HEK293T (cell line): ENCODE results near the gene KRT5.
"Not testable (repeated sequence)": the region's sequence is repeated elsewhere in the genome, so short reads cannot be mapped to it uniquely, and the experiment has no call there.

Experiments
- ARNT ChIP-seq: fragments of 450-650 bp; IDR thresholded peaks from 2 replicates; pipeline ENCODE4 v1.6.1; 2017; ENCODE audit warnings: mild to moderate bottlenecking
- TARDBP ChIP-seq: fragments of 450-650 bp; IDR thresholded peaks from 2 replicates; pipeline ENCODE4 v1.6.1; 2016

DNA sequence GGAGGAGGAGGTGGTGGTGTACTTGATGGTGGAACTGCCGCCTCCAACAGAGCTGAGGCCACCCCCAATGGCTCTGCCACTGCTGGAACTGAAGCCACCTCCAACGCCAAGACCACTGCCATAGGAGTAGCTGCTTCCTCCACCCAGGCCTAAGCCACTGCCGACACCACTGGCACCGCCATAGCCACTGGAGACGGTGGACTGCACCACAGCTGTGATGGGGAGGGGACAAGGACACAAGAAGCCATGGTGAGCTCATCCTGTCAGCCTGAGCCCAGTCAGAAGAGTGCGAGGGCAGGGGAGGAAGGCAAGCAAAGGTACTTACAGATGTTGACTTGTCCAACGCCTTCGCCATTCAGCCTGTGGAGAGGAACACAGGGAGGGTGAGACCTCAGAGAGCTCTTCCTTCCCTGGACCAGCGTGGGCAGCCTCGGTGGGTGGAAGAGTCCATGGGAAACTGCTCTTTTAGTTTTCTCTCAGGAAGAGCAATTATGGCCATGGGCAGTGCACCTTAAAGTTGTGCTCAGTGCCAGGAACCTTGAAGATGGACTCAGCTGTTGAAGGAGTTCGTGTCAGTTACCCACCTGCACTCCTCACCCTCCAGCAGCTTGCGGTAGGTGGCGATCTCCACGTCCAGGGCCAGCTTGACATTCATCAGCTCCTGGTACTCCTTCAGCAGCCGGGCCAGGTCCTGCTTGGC lies 32.3 kb downstream of the KRT5 start:
- not testable (repeated sequence) for TF ChIP-seq TARDBP, ARNT
